Neuronal stem cell (in vitro differentiated cells): ENCODE measurements around the gene FMN1.

Experiments used
- DNase-seq: peaks from one replicate; pipeline ENCODE4 v3.0.0-alpha.2; 2013; ENCODE audit warnings: low spot score
- H2AFZ ChIP-seq: one replicate; pipeline ENCODE4 v1.6.1; 2013; ENCODE audit warnings: mild to moderate bottlenecking, low read length, inconsistent platforms
- H2AK5ac ChIP-seq: 2 replicates; pipeline ENCODE4 v1.6.1; 2013; ENCODE audit warnings: low read depth, mild to moderate bottlenecking, inconsistent platforms, low read length, moderate library complexity, mixed read lengths
- H2BK120ac ChIP-seq: 2 replicates; pipeline ENCODE4 v1.6.1; 2013; ENCODE audit warnings: low read depth, mild to moderate bottlenecking, inconsistent platforms, low read length, moderate library complexity, mixed read lengths
- H2BK12ac ChIP-seq: one replicate; pipeline ENCODE4 v1.6.1; 2013; ENCODE audit warnings: low read length, inconsistent platforms
- H2BK15ac ChIP-seq: 2 replicates; pipeline ENCODE4 v1.6.1; 2013; ENCODE audit warnings: mild to moderate bottlenecking, low read length, inconsistent platforms, mixed read lengths
- H2BK5ac ChIP-seq: one replicate; pipeline ENCODE4 v1.6.1; 2013; ENCODE audit warnings: inconsistent platforms, mild to moderate bottlenecking, low read length, moderate library complexity
- H3K14ac ChIP-seq: one replicate; pipeline ENCODE4 v1.6.1; 2013; ENCODE audit warnings: low read length, inconsistent platforms
- H3K18ac ChIP-seq: 2 replicates; pipeline ENCODE4 v1.6.1; 2013; ENCODE audit warnings: low read length, inconsistent platforms
- H3K23ac ChIP-seq: 2 replicates; pipeline ENCODE4 v1.6.1; 2013; ENCODE audit warnings: low read depth, mild to moderate bottlenecking, mixed read lengths, low read length, inconsistent platforms; ENCODE audit not compliant: poor library complexity
- H3K27ac ChIP-seq: replicated peaks from 3 replicates; pipeline ENCODE4 v1.5.1; 2013; ENCODE audit warnings: low read length, inconsistent platforms
- H3K27me3 ChIP-seq, 3 experiments: 2 replicates each; pipeline ENCODE4 v1.6.1; 2013; ENCODE audit warnings: low read length in 3 of 3, mild to moderate bottlenecking in 2 of 3, inconsistent platforms in 1 of 3, low read depth in 1 of 3, mixed read lengths in 1 of 3, moderate library complexity in 1 of 3; ENCODE audit not compliant: control insufficient read depth in 3 of 3, insufficient read depth in 3 of 3
- H3K36me3 ChIP-seq, 2 donors: replicated peaks in 1 of 2; 2 replicates each; pipeline ENCODE4 v1.6.1; 2013; ENCODE audit warnings: low read length in 2 of 2; ENCODE audit not compliant: control insufficient read depth in 2 of 2, insufficient read depth in 2 of 2
- H3K4ac ChIP-seq: 2 replicates; pipeline ENCODE4 v1.6.1; 2013; ENCODE audit warnings: inconsistent platforms, mild to moderate bottlenecking, low read length, moderate library complexity
- H3K4me1 ChIP-seq, 2 donors: 1 replicate in 1 of 2; 2 replicates in 1 of 2; pipeline ENCODE4 v1.6.1; 2013; ENCODE audit warnings: low read length in 2 of 2, low read depth in 1 of 2; ENCODE audit not compliant: control insufficient read depth in 2 of 2, insufficient read depth in 1 of 2
- H3K4me2 ChIP-seq: one replicate; pipeline ENCODE4 v1.6.1; 2013; ENCODE audit warnings: mild to moderate bottlenecking, low read length, inconsistent platforms; ENCODE audit not compliant: insufficient read depth, poor library complexity, severe bottlenecking
- H3K4me3 ChIP-seq, 2 donors: 2 replicates each; pipeline ENCODE4 v1.5.1; 2013; ENCODE audit warnings: low read length in 2 of 2, mild to moderate bottlenecking in 2 of 2, inconsistent platforms in 1 of 2, moderate library complexity in 1 of 2
- H3K79me1 ChIP-seq: one replicate; pipeline ENCODE4 v1.6.1; 2013; ENCODE audit warnings: low read depth, mild to moderate bottlenecking, inconsistent platforms, low read length, moderate library complexity
- H3K9ac ChIP-seq: one replicate; pipeline ENCODE4 v1.6.1; 2013; ENCODE audit warnings: mild to moderate bottlenecking, low read depth, low read length, inconsistent platforms; ENCODE audit not compliant: poor library complexity
- H3K9me3 ChIP-seq, 2 donors: replicated peaks in 1 of 2; 2 replicates each; pipeline versions ENCODE3 to v1.6.1; 2013; ENCODE audit warnings: low read length in 2 of 2, mild to moderate bottlenecking in 2 of 2, inconsistent platforms in 1 of 2, low read depth in 1 of 2, mixed read lengths in 1 of 2, moderate library complexity in 1 of 2; ENCODE audit not compliant: control insufficient read depth in 2 of 2, insufficient read depth in 1 of 2
- H4K8ac ChIP-seq: one replicate; pipeline ENCODE4 v1.6.1; 2013; ENCODE audit warnings: low read depth, mild to moderate bottlenecking, inconsistent platforms, low read length, moderate library complexity
- H4K91ac ChIP-seq: one replicate; pipeline ENCODE4 v1.6.1; 2013; ENCODE audit warnings: low read length, low read depth, mild to moderate bottlenecking, inconsistent platforms; ENCODE audit not compliant: poor library complexity
- WGBS, 2 donors: extraction: QIAGEN DNeasy Blood & Tissue Kit; methylation state at CpG; one replicate each; pipeline ENCODE4 v1.1.7; 2013; ENCODE audit warnings: missing lambda C conversion rate in 2 of 2, mixed read lengths in 1 of 2; ENCODE audit not compliant: insufficient read length in 2 of 2, insufficient replicate concordance in 1 of 2; ENCODE audit errors: extremely low coverage in 2 of 2; 5-methylcytosine and 5-hydroxymethylcytosine counted together

Gene FMN1

GRCh38 chr15:33040496-33040895, 154.0 kb downstream of the FMN1 start:
- peaks cover 3 to 24% of the 10 kb centered on the region in 2 donors for H3K9me3 ChIP-seq
- no peak overlapping the region for H2AFZ ChIP-seq
- H2BK5ac ChIP-seq = no peak overlapping the region
- H3K23ac ChIP-seq = no peak overlapping the region
- H3K4me2 ChIP-seq = no peak overlapping the region
- no CpG with 5 or more reads among the region's 1 CpG for WGBS, 2 donors
- H3K18ac ChIP-seq = no peak overlapping the region
- H4K8ac ChIP-seq = no peak overlapping the region
- H2AK5ac ChIP-seq = no peak overlapping the region
- H3K14ac ChIP-seq = no peak overlapping the region
- H2BK12ac ChIP-seq = no peak overlapping the region
- H4K91ac ChIP-seq = no peak overlapping the region
- H3K9ac ChIP-seq = no peak overlapping the region
- H3K4me1 ChIP-seq = no peaks in the 10 kb centered on the region
- H3K27me3 ChIP-seq = no peaks in the 10 kb centered on the region
- H3K27ac ChIP-seq = no peak overlapping the region
- no peaks in the 10 kb centered on the region for H3K79me1 ChIP-seq
- H3K4ac ChIP-seq = no peak overlapping the region
- no peak overlapping the region for H3K4me3 ChIP-seq
- no peak overlapping the region for H2BK120ac ChIP-seq
- DNase-seq = no peak
- H2BK15ac ChIP-seq = no peak overlapping the region
- H3K36me3 ChIP-seq = no peaks in the 10 kb centered on the region

GRCh38 chr15:33034588-33034987, 159.9 kb downstream of the FMN1 start:
- no peak overlapping the region for H2BK120ac ChIP-seq
- no peak overlapping the region for H2BK5ac ChIP-seq
- no peak overlapping the region for H2AFZ ChIP-seq
- no peak overlapping the region for H4K91ac ChIP-seq
- no peak overlapping the region for H2BK15ac ChIP-seq
- no peak for DNase-seq
- H3K27me3 ChIP-seq = no peaks in the 10 kb centered on the region
- no peak overlapping the region for H3K4ac ChIP-seq
- no peaks in the 10 kb centered on the region for H3K79me1 ChIP-seq
- no peak overlapping the region for H4K8ac ChIP-seq
- no peaks in the 10 kb centered on the region for H3K36me3 ChIP-seq
- no peak overlapping the region for H3K4me2 ChIP-seq
- no peak overlapping the region for H3K18ac ChIP-seq
- no peak overlapping the region for H3K14ac ChIP-seq
- H3K27ac ChIP-seq = no peak overlapping the region
- no peak overlapping the region for H3K9ac ChIP-seq
- H3K4me3 ChIP-seq = no peak overlapping the region
- no peak overlapping the region for H2BK12ac ChIP-seq
- H2AK5ac ChIP-seq = no peak overlapping the region
- no peaks in the 10 kb centered on the region for H3K9me3 ChIP-seq
- H3K23ac ChIP-seq = no peak overlapping the region
- peaks cover 0 to 1% of the 10 kb centered on the region in 2 donors for H3K4me1 ChIP-seq

GRCh38 chr15:33032053-33032452, 162.5 kb downstream of the FMN1 start:
- WGBS, 2 donors = no CpG with 5 or more reads among the region's 4 CpGs
- no peak overlapping the region for H3K27ac ChIP-seq

GRCh38 chr15:33031324-33031821, 163.1 kb downstream of the FMN1 start:
- H3K4me3 ChIP-seq = no peak overlapping the region
- H4K91ac ChIP-seq = no peak overlapping the region
- H3K18ac ChIP-seq = peak overlapping the region; percentile 39
- H3K14ac ChIP-seq = no peak overlapping the region
- H3K4ac ChIP-seq = no peak overlapping the region
- H2BK5ac ChIP-seq = no peak overlapping the region
- no peaks in the 10 kb centered on the region for H3K79me1 ChIP-seq
- H3K9ac ChIP-seq = no peak overlapping the region
- no peak overlapping the region for H3K4me2 ChIP-seq
- H3K27ac ChIP-seq = no peak overlapping the region
- H2AFZ ChIP-seq = no peak overlapping the region
- peaks cover 1 to 5% of the 10 kb centered on the region in 2 donors for H3K4me1 ChIP-seq
- H2BK12ac ChIP-seq = no peak overlapping the region
- H2BK15ac ChIP-seq = no peak overlapping the region
- H4K8ac ChIP-seq = no peak overlapping the region
- H3K27me3 ChIP-seq = no peaks in the 10 kb centered on the region
- no peak overlapping the region for H3K23ac ChIP-seq
- H3K9me3 ChIP-seq = no peaks in the 10 kb centered on the region
- no peak for DNase-seq
- no peak overlapping the region for H2AK5ac ChIP-seq
- WGBS, 2 donors = no CpG with 5 or more reads among the region's 5 CpGs
- no peaks in the 10 kb centered on the region for H3K36me3 ChIP-seq
- no peak overlapping the region for H2BK120ac ChIP-seq

More at GRCh38 chr15:33032053-33032452, 162.5 kb downstream of the FMN1 start:
- Histone ChIP-seq H3K14ac (no peak overlapping the region), H2BK15ac (no peak overlapping the region), H3K9ac (no peak overlapping the region), H3K4ac (no peak overlapping the region), H3K9me3 (no peaks in the 10 kb centered on the region), H3K4me3 (no peak overlapping the region), H2BK120ac (no peak overlapping the region), H3K23ac (no peak overlapping the region), H2BK5ac (no peak overlapping the region), H4K8ac (no peak overlapping the region), H3K36me3 (no peaks in the 10 kb centered on the region), H2BK12ac (no peak overlapping the region), H2AK5ac (no peak overlapping the region), H3K27me3 (no peaks in the 10 kb centered on the region), H3K18ac (no peak overlapping the region), H3K4me2 (no peak overlapping the region), H4K91ac (no peak overlapping the region), H3K4me1 (peaks cover 0 to 1% of the 10 kb centered on the region in 2 donors), H2AFZ (no peak overlapping the region), H3K79me1 (no peaks in the 10 kb centered on the region)
- DNase-seq = no peak
